ENCODE data around the gene SLC39A11. TPM values are rescaled to one million over a fixed set of nuclear protein-coding genes. Genes with fewer than 3 reads are reported as not detected.
"Not testable (repeated sequence)": the region's sequence is repeated elsewhere in the genome, so short reads cannot be mapped to it uniquely, and the experiment has no call there.

SLC39A11 gene
- total and polyA plus RNA-seq, 3 donors from 2014 or later: 11.4 to 18.6 (median 18.0) TPM

GRCh38 chr17:72900654-72900971 is 191.9 kb downstream of the SLC39A11 start:
- no peak for TF ChIP-seq CTCF (IDR thresholded peaks at IDR 0.05)
- no peak for TF ChIP-seq POLR2A (IDR thresholded peaks at IDR 0.05)
- no peak for DNase-seq
- H3K27me3 ChIP-seq: no peaks in the 10 kb centered on the region
- no peaks in the 10 kb centered on the region for H3K9me3 ChIP-seq
- H3K4me1 ChIP-seq: no peaks in the 10 kb centered on the region
- no peak overlapping the region for H3K4me3 ChIP-seq
- intact Hi-C loops (cut with DNase I; ENCODE audit: low total_unique reads): no loop called here
- no peak overlapping the region for H3K27ac ChIP-seq
- 75% methylated on average over 6 of the region's 6 CpGs for WGBS, 2 donors
- H3K36me3 ChIP-seq (ENCODE audit: low read depth, missing control alignments): no peaks in the 10 kb centered on the region

- intact Hi-C loops (cut with DNase I; ENCODE audit: low total_unique reads): no loop called here
- Histone ChIP-seq H3K36me3 (ENCODE audit: low read depth, missing control alignments) (no peaks in the 10 kb centered on the region), H3K27ac (no peak overlapping the region), H3K27me3 (no peaks in the 10 kb centered on the region), H3K4me3 (no peak overlapping the region), H3K9me3 (no peaks in the 10 kb centered on the region), H3K4me1 (no peaks in the 10 kb centered on the region)
- no peak for DNase-seq
- WGBS, 2 donors: 82 to 90% methylated on average over 9 of the region's 9 CpGs
- TF ChIP-seq POLR2A (IDR thresholded peaks at IDR 0.05): no peak
- no peak for TF ChIP-seq CTCF (IDR thresholded peaks at IDR 0.05)
Measured at GRCh38 chr17:72898725-72899124, 193.8 kb downstream of the SLC39A11 start.

GRCh38 chr17:72896288-72896687 is 196.2 kb downstream of the SLC39A11 start:
- H3K27me3 ChIP-seq; H3K36me3 ChIP-seq (ENCODE audit: low read depth, missing control alignments); DNase-seq; H3K4me3 ChIP-seq; H3K27ac ChIP-seq; H3K9me3 ChIP-seq; H3K4me1 ChIP-seq; intact Hi-C loops (cut with DNase I; ENCODE audit: low total_unique reads): not testable (repeated sequence)
- 94 to 95% methylated on average over 7 of the region's 7 CpGs for WGBS, 2 donors

GRCh38 chr17:72891627-72892026 is 200.9 kb downstream of the SLC39A11 start:
- H3K36me3 ChIP-seq (ENCODE audit: low read depth, missing control alignments): no peaks in the 10 kb centered on the region
- H3K4me3 ChIP-seq: no peak overlapping the region
- no peak overlapping the region for H3K27ac ChIP-seq
- no peak for DNase-seq
- no peaks in the 10 kb centered on the region for H3K27me3 ChIP-seq
- no peaks in the 10 kb centered on the region for H3K9me3 ChIP-seq
- no peaks in the 10 kb centered on the region for H3K4me1 ChIP-seq
- TF ChIP-seq CTCF (IDR thresholded peaks at IDR 0.05) (no peak), POLR2A (IDR thresholded peaks at IDR 0.05) (no peak)
- intact Hi-C loops (cut with DNase I; ENCODE audit: low total_unique reads): no loop called here
- 94 to 96% methylated on average over 2 of the region's 2 CpGs for WGBS, 2 donors

GRCh38 chr17:72890711-72891110 is 201.8 kb downstream of the SLC39A11 start:
- Histone ChIP-seq H3K27ac (no peak overlapping the region), H3K4me1 (no peaks in the 10 kb centered on the region), H3K36me3 (ENCODE audit: low read depth, missing control alignments) (no peaks in the 10 kb centered on the region), H3K9me3 (no peaks in the 10 kb centered on the region), H3K27me3 (no peaks in the 10 kb centered on the region), H3K4me3 (no peak overlapping the region)
- no peak for DNase-seq
- WGBS, 2 donors: 91 to 92% methylated on average over 2 of the region's 2 CpGs
- no peak for TF ChIP-seq CTCF (IDR thresholded peaks at IDR 0.05)
- TF ChIP-seq POLR2A (IDR thresholded peaks at IDR 0.05): no peak
- intact Hi-C loops (cut with DNase I; ENCODE audit: low total_unique reads): no loop called here

All from testis (tissue), 3 donors.